IMR-90 (cell line): ENCODE data around the gene SENP6.

Experiments
- POLR2A ChIP-seq: IDR thresholded peaks from 2 replicates; pipeline ENCODE4 v1.6.1; 2012; ENCODE audit warnings: mild to moderate bottlenecking, low read depth, low read length
- RAD21 ChIP-seq: IDR thresholded peaks from 2 replicates; pipeline ENCODE4 v1.6.1; 2012; ENCODE audit warnings: low read length, improper control_type of control experiment
- RCOR1 ChIP-seq: IDR thresholded peaks from 2 replicates; pipeline ENCODE4 v1.6.1; 2012; ENCODE audit warnings: mild to moderate bottlenecking, low read length, improper control_type of control experiment; ENCODE audit not compliant: insufficient replicate concordance
- TF ChIP-seq, protein P1 (sequence below): conservative IDR thresholded peaks from 2 replicates; pipeline ENCODE4 v1.5.1; 2012; ENCODE audit warnings: mild to moderate bottlenecking, low read depth, low read length, improper control_type of control experiment

DNA sequence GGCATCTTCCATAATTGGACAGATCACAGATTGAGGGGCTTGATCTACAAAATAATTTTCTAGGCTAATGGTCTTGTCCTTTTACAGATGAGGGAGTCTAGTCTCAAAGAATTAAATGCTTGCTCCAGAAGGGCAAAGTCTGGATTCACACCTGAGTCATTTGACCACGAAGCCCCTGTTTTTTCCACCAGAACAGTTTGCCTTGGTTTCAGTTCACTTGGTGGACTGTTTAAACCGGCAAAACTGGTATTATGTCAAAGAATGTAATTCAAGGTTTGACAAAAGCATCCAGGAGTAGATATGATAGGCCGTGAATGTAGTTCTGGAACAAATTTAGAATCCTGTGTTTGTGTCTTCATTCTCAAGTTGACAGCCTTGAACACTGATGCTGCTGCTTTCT, 150.7 kb downstream of the SENP6 start:
- no peak for TF ChIP-seq POLR2A
- TF ChIP-seq, protein P1, sequence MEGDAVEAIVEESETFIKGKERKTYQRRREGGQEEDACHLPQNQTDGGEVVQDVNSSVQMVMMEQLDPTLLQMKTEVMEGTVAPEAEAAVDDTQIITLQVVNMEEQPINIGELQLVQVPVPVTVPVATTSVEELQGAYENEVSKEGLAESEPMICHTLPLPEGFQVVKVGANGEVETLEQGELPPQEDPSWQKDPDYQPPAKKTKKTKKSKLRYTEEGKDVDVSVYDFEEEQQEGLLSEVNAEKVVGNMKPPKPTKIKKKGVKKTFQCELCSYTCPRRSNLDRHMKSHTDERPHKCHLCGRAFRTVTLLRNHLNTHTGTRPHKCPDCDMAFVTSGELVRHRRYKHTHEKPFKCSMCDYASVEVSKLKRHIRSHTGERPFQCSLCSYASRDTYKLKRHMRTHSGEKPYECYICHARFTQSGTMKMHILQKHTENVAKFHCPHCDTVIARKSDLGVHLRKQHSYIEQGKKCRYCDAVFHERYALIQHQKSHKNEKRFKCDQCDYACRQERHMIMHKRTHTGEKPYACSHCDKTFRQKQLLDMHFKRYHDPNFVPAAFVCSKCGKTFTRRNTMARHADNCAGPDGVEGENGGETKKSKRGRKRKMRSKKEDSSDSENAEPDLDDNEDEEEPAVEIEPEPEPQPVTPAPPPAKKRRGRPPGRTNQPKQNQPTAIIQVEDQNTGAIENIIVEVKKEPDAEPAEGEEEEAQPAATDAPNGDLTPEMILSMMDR = no peak
- no peak for TF ChIP-seq RAD21
- no peak for TF ChIP-seq RCOR1
